ENCODE measurements around the gene HRH1. TPM values are rescaled to one million over a fixed set of nuclear protein-coding genes. Genes with fewer than 3 reads are reported as not detected.
"Not testable (repeated sequence)": the region's sequence is repeated elsewhere in the genome, so short reads cannot be mapped to it uniquely, and the experiment has no call there.

Gene HRH1
- total and polyA plus RNA-seq, 11 donors, result 0.40 to 4.3 (median 1.3) TPM

DNA sequence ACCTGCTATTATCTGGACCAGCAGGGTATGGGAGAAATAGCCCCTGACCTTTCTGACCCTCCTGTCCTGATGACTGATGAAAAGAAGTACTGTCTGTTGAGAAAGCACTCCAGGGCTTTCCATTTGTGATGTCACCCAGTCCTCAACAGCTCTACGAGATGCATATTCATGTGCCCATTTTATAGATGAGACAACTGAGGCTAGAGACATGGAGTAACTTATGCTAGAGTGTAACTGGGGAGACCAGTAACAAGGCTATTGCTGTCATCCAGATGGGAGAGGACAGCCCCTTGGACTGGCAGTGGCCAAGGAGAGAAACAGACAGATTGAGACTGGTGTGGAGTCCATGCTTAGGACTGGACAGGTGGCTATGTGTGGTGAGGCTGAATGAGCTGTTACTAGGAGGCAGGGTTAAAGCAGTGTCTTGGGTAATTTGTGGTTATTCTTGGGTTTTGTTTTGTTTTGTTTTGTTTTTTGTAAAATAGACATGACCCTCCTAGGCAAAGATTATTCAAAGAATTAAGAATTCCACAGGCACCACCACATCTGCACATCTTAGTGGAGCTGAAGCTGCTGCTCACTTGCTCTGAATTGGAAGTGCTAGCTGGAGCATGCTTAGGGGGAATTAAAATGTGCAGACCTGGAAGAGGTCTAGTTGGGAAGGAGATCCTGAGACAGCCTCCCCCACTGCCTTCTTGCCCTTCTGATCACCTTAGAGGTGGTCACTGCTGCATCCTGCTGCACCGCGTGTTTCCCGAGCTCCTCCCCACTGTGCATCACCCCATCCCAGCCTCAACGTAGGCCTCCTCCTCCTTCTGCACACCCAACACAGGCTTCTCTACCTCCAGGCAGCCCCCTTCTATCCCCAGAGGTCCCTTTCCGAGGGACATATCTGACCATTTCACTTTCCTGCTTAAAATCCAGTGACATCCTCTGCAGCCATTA lies 8.4 kb downstream of the HRH1 start:
- H3K4me1 ChIP-seq, result peaks cover 0 to 29% (median 0%) of the 10 kb centered on the region in 12 donors
- H3K27me3 ChIP-seq, result peaks cover 0 to 8% (median 0%) of the 10 kb centered on the region in 9 donors
- no peak overlapping the region for H3K4me3 ChIP-seq
- WGBS, 4 donors, result 70 to 75% (median 72%) methylated on average over 6 of the region's 6 CpGs
- no peaks in the 10 kb centered on the region for H3K9me3 ChIP-seq
- intact Hi-C loops (cut with DNase I), result no loop called here
- ATAC-seq, result no peak
- no peak for TF ChIP-seq POLR2A (IDR thresholded peaks at IDR 0.05)
- TF ChIP-seq, protein P1, sequence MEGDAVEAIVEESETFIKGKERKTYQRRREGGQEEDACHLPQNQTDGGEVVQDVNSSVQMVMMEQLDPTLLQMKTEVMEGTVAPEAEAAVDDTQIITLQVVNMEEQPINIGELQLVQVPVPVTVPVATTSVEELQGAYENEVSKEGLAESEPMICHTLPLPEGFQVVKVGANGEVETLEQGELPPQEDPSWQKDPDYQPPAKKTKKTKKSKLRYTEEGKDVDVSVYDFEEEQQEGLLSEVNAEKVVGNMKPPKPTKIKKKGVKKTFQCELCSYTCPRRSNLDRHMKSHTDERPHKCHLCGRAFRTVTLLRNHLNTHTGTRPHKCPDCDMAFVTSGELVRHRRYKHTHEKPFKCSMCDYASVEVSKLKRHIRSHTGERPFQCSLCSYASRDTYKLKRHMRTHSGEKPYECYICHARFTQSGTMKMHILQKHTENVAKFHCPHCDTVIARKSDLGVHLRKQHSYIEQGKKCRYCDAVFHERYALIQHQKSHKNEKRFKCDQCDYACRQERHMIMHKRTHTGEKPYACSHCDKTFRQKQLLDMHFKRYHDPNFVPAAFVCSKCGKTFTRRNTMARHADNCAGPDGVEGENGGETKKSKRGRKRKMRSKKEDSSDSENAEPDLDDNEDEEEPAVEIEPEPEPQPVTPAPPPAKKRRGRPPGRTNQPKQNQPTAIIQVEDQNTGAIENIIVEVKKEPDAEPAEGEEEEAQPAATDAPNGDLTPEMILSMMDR (IDR thresholded peaks at IDR 0.05), result no peak
- no peak overlapping the region for H3K27ac ChIP-seq
- H3K36me3 ChIP-seq, result no peaks in the 10 kb centered on the region
- DNase-seq, result no peak

DNA sequence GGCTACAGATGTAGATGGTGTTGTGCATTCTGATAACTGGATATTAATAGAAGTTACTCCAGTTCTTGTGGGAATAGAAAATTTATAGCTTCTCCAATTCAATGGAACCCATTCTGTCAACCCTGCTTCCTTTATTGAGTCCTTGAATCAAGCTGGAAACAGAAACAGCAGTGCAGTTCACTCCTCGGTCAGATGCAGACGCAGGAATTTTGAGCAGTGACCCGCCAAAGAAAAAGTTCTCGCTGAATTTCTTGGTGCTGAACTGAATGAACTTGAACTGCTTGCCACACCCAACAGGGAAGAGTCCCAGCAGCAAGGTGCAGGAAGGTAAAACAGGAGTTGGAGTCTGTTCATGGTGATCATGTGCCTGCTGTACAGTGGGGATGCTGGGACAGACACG lies 10.3 kb downstream of the HRH1 start:
- Histone ChIP-seq H3K27me3 (peaks cover 0 to 8% (median 0%) of the 10 kb centered on the region in 9 donors), H3K27ac (no peak overlapping the region), H3K36me3 (no peaks in the 10 kb centered on the region), H3K9me3 (no peaks in the 10 kb centered on the region), H3K4me1 (peaks cover 0 to 12% (median 0%) of the 10 kb centered on the region in 12 donors), H3K4me3 (no peak overlapping the region)
- 68 to 76% (median 74%) methylated on average over 5 of the region's 5 CpGs for WGBS, 4 donors
- TF ChIP-seq, protein P1 (IDR thresholded peaks at IDR 0.05), result no peak
- no peak for TF ChIP-seq POLR2A (IDR thresholded peaks at IDR 0.05)
- DNase-seq (no peak), ATAC-seq (no peak)
- intact Hi-C loops (cut with DNase I), result no loop called here

DNA sequence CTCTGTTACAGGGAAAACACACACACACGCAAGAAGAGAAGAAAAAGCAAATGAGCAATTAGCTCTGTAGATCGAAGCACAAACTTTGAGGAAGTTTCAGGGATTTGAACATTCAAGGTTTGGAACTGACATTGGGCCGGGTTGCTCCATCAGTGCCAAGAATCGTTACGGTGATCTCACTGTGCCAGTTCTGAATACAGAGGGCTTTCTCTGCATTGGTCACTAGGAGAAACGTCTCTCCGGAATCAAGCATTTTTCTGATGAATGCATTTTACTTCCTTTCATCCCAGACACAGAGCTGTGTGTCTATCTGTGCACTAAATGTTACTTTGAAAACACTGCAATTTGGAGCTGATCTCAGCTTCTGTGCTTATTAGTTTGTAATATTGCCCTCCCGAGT lies 11.2 kb downstream of the HRH1 start:
- intact Hi-C loops (cut with DNase I), result no loop called here
- Histone ChIP-seq H3K9me3 (no peaks in the 10 kb centered on the region), H3K36me3 (no peaks in the 10 kb centered on the region), H3K27me3 (peaks cover 0 to 8% (median 0%) of the 10 kb centered on the region in 9 donors), H3K27ac (no peak overlapping the region), H3K4me3 (no peak overlapping the region), H3K4me1 (peaks cover 0 to 4% (median 0%) of the 10 kb centered on the region in 12 donors)
- 86 to 90% (median 89%) methylated on average over 8 of the region's 8 CpGs for WGBS, 4 donors
- ATAC-seq, result no peak
- TF ChIP-seq, protein P1 (IDR thresholded peaks at IDR 0.05), result no peak
- no peak for TF ChIP-seq POLR2A (IDR thresholded peaks at IDR 0.05)
- no peak for DNase-seq

DNA sequence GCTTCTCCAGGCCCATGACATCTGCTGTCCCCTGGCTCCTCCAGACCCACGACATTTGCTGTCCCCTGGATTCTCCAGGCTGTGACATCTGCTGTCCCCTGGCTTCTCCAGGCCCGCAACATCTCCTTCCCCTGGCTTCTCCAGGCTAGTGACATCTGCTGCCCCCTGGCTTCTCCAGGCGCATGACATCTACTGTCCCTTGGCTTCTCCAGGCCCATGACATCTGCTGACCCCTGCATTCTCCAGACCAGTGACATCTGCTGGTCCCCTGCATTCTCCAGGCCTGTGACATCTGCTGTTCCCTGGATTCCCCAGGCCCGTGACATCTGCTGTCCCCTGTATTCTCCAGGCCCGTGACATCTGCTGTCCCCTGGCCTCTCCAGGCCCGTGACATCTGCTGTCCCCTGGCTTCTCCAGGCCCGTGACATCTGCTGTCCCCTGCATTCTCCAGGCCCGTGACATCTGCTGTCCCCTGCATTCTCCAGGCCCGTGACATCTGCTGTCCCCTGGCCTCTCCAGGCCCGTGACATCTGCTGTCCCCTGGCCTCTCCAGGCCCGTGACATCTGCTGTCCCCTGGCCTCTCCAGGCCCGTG lies 12.6 kb downstream of the HRH1 start:
- intact Hi-C loops (cut with DNase I); DNase-seq; ATAC-seq; H3K27me3 ChIP-seq; H3K4me3 ChIP-seq; H3K9me3 ChIP-seq; H3K27ac ChIP-seq; H3K36me3 ChIP-seq: not testable (repeated sequence)
- peaks cover 0 to 10% (median 0%) of the 10 kb centered on the region in 12 donors for H3K4me1 ChIP-seq
- 83 to 92% (median 88%) methylated on average over 11 to 12 of the region's 12 CpGs for WGBS, 4 donors

Data from heart left ventricle (tissue), 16 donors.